ENCODE data around the gene AMBP.
"Not testable (repeated sequence)": the region's sequence is repeated elsewhere in the genome, so short reads cannot be mapped to it uniquely, and the experiment has no call there.

Gene AMBP

GRCh38 chr9:114091711-114092110, 13.6 kb upstream of the AMBP start:
- no peak for DNase-seq (ENCODE audit: low spot score)

GRCh38 chr9:114090798-114091197, 12.7 kb upstream of the AMBP start:
- DNase-seq (ENCODE audit: low spot score): no peak

GRCh38 chr9:114089206-114089840, 11.2 kb upstream of the AMBP start:
- DNase-seq (ENCODE audit: low spot score): no peak

GRCh38 chr9:114088571-114089170, 10.6 kb upstream of the AMBP start:
- no peak for DNase-seq (ENCODE audit: low spot score)

- no peak for DNase-seq (ENCODE audit: low spot score)
These were observed 9.6 kb upstream of the AMBP start for GRCh38 chr9:114087721-114088120.

- DNase-seq (ENCODE audit: low spot score): no peak
These were observed 8.5 kb upstream of the AMBP start for GRCh38 chr9:114086607-114087006.

GRCh38 chr9:114086009-114086408, 7.9 kb upstream of the AMBP start:
- no peak for DNase-seq (ENCODE audit: low spot score)

- no peak for DNase-seq (ENCODE audit: low spot score)
These were observed 7.3 kb upstream of the AMBP start for GRCh38 chr9:114085387-114085789.

GRCh38 chr9:114084282-114085073, 6.4 kb upstream of the AMBP start:
- DNase-seq (ENCODE audit: low spot score): no peak

- no peak for DNase-seq (ENCODE audit: low spot score)
These were observed 5.6 kb upstream of the AMBP start for GRCh38 chr9:114083666-114084065.

- DNase-seq (ENCODE audit: low spot score): not testable (repeated sequence)
These were observed 4.8 kb upstream of the AMBP start for GRCh38 chr9:114082763-114083412.

- DNase-seq (ENCODE audit: low spot score): peak; percentile 93
These were observed 4.1 kb upstream of the AMBP start for GRCh38 chr9:114082017-114082762.

GRCh38 chr9:114081441-114082016, 3.4 kb upstream of the AMBP start:
- DNase-seq (ENCODE audit: low spot score): no peak

GRCh38 chr9:114080773-114081440, 2.8 kb upstream of the AMBP start:
- DNase-seq (ENCODE audit: low spot score): no peak

GRCh38 chr9:114080195-114080772, 2.2 kb upstream of the AMBP start:
- no peak for DNase-seq (ENCODE audit: low spot score)

- no peak for DNase-seq (ENCODE audit: low spot score)
These were observed 669 bp upstream of the AMBP start for GRCh38 chr9:114078781-114079156.

GRCh38 chr9:114077162-114077837, 800 bp downstream of the AMBP start:
- DNase-seq (ENCODE audit: low spot score): no peak

- DNase-seq (ENCODE audit: low spot score): no peak
These were observed 1.6 kb downstream of the AMBP start for GRCh38 chr9:114076237-114077161.

- no peak for DNase-seq (ENCODE audit: low spot score)
These were observed 2.5 kb downstream of the AMBP start for GRCh38 chr9:114075602-114076001.
